Stimulated activated CD8-positive, alpha-beta memory T cell treated with anti-CD3 and anti-CD28 coated beads, Interleukin-7, amount 100 ng/mL, for 4 hours (primary cell): Measurements from ENCODE around the gene VAV2.
A peak's percentile ranks its signal among the peaks of the same experiment; 100 is the strongest.

Source experiments
- DNase-seq, 2 donors: peaks; one replicate each; pipeline ENCODE4 v3.0.0-alpha.2; 2020; ENCODE audit warnings: low read depth in 2 of 2

The VAV2 gene

DNA sequence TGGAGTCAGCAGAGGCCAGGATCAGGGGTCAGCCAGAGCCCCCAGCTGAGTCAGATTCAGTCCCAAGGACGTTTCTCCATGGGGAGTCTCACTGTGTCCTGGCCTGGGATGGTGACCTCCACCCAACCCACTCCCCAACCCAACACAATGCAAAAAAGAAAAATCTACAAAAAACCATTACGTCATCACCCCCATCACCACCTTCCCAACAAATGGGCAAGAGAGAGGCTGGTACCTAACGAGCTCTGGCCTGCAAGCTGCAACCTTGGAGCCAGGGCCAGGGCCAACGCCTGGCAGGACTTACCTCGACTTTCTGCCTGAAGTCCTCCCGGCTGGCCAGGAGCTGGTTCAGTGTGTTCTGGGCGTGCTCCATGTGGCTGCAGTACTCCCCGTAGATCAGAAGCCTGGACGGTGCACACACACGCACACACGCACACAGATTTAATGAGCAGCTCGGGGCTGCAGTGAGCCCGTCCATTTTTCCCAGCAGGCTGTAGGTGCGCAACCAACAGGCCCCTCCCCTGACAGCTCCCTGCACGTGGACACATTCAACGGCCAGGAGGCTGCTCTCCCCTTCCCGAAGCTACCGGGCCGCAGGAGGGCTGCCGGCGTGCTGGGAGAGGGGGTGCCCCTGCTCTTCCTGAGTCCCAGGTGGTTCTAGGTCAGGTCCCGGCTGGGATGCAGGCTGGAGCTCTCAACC lies 194.6 kb downstream of the VAV2 start:
- no peak for DNase-seq

DNA sequence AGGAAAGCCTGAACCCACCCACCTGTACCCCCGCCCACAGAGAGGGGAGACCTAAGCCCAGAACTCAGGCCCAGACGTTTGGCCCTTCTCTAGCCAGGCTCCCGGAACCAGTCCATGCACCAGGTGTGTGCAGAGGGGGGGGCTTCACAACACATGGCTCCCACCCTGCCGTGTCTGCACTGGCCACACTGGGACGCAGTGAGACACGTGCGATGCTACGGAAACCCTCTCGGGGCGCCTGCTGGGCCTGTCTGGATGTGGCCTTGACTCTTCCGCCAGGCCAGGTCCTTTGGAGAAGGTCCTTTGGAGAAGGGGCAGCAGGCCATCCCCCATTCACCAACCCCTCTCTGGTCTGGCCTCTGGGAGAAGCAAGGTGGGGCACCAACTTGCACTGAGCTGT lies 195.6 kb downstream of the VAV2 start:
- DNase-seq: no peak

DNA sequence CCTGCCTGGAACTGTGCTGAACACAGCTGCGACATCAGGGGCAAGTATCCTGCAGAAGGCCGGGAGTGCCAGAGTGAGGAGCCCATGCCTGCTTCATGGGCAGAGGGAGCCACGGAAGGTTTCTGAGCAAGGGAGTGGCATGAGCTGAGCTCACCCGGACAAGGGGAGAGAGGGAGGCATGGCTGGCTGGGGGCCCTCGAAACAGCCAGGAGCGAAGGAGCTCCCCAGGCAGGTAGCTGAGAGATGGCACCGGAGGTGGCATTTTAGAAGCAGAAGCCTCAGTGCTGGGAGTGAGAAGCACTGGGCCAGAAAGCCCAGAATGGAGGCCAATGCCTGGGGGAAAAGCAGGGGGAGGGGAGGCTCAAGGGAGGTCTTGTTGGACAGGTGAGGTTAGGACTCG lies 197.1 kb downstream of the VAV2 start:
- DNase-seq: no peak

GRCh38 chr9:133794016-133794760 lies 197.9 kb downstream of the VAV2 start:
- DNase-seq: no peak

GRCh38 chr9:133793471-133793870 lies 198.7 kb downstream of the VAV2 start:
- no peak for DNase-seq

GRCh38 chr9:133792721-133793470 lies 199.2 kb downstream of the VAV2 start:
- DNase-seq: peak; percentile 8 to 18

DNA sequence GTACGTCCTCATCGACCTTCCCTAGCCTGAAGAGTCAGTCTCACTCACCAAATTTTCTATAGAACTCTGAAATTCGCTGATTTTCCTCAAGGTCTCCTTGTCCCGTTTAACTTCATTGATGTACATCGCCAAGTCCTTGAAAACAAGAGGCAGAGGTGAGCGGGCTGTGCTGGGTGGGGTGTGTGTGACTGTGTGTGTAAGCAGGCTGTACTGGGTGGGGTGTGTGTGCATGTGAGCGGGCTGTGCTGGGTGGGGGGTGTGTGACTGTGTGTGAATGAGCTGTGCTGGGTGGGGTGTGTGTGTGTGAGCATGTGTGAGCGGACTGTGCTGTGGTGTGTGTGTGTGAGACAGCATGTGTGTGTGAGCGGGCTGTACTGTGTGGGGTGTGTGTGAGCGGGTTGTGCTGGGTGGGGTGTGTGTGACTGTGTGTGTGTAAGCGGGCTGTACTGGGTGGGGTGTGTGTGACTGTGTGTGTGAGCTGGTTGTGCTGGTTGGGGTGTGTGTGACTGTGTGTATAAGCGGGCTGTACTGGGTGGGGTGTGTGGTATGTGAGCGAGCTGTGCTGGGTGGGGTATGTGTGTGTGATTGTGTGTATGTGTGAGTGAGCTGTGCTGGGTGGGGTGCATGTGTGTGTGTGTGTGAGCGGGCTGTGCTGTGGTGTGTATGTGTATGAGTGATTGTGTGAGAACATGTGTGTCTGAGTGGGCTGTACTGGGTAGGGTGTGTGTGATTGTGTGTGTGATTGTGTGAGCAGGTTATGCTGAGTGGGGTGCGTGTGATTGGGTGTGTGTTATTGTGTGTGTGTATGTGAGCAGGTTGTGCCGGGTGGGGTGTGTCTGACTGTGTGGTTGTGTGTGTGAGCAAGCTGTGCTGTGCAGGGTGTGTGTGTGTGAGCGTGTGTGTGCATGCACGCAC lies 200.1 kb downstream of the VAV2 start:
- no peak for DNase-seq

- no peak for DNase-seq
Measured at GRCh38 chr9:133791069-133791468, 201.1 kb downstream of the VAV2 start.

GRCh38 chr9:133789778-133790177 lies 202.3 kb downstream of the VAV2 start:
- DNase-seq: no peak

DNA sequence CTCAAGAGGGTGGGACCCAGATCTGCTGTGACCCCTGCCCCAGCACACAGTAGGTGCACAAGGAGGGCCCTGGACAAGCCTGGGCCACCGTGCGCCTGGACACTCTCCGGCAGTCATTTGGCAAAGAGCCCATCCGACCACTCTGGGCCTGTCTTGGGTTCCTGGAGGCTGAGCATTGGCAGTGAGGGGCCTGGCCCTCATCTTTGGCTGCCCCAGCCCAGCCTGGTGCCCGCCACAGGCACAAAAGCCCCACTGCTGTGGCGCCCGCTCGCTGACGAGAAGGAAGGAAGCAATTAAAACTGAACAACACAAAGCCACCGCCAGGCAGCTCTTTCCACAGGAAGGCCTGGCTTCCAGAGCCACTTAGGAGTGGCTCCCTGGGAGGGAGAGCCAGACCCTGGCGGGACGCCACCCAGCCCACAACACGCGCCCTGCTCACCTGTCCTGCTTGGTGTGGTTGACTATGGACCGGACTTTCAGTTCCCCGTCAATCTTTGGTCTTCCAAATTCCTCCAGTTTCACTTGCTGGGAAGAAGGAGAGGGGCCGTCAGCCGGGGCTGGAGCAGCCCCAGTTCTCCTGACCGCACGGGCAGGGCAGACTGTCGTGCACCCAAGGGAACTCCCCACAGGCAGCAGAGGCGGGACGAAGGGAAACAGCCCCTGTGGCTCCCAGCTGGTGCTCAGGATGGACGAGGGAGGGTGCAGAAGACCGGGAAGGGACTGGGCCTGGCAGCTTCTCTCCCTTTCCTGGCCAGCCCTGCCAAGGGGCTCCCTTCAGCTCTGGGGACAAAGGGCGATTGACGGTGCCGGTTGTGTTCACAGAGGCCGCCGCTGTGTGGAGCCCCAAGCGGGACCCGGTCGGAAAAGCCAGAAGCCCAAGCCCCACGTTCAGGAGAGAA lies 203.1 kb downstream of the VAV2 start:
- DNase-seq: no peak

- DNase-seq: no peak
Measured at GRCh38 chr9:133788045-133788818, 203.9 kb downstream of the VAV2 start.

DNA sequence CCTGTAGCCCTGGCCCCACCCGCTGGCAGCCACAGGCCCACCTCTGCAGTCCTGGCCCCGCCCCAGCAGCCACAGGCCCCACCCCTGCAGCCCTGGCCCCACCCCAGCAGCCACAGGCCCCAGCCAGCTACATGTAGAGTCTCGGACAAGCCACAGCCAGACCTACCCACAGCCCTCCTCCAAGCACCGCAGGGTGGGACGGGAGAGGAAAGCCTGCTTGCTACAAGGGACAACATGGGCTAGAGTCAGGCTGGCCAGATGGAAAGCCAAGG lies 204.4 kb downstream of the VAV2 start:
- no peak for DNase-seq

DNA sequence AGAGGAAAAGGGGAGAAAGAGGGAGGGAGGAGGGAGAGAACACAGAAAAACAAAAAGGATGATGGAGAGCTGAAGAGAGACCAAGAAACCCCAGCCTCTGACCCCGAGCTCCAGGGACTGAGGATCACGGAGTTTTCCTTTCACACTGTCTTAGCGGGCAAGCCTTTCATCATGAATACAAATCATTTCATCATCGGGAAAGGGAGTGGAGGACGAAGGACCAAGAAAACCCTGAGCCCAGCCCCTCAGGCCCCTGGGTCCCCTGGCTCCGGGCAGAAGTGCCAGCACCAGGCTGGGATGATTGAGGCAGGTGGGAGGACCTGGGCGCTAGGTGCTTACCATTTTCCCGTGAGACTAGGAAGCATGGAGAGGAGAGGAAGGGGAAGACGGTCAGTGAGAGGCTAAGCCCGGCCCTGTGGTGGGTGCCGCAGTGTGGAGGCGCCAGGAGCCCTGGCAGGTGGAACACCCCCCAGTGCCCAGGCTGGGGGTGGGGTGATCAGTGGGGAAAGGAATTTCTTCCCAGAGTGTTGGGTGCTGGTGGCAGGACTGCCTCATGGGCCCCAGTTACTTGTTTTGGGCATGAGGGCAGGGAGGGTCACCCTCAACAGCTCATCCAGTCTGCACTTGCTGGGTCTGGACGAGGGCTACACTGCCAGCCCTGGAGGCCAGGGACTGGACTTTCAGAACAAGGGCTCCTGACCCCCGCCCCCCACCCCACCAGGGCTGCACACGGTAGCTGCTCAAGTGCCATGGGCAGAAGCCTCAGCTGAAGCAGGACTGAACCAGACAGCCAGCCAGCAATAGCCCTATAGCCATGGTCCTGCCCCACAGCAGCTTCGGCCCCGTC lies 205.0 kb downstream of the VAV2 start:
- no peak for DNase-seq

GRCh38 chr9:133786371-133786753 lies 205.8 kb downstream of the VAV2 start:
- no peak for DNase-seq

GRCh38 chr9:133785753-133786370 lies 206.3 kb downstream of the VAV2 start:
- no peak for DNase-seq

DNA sequence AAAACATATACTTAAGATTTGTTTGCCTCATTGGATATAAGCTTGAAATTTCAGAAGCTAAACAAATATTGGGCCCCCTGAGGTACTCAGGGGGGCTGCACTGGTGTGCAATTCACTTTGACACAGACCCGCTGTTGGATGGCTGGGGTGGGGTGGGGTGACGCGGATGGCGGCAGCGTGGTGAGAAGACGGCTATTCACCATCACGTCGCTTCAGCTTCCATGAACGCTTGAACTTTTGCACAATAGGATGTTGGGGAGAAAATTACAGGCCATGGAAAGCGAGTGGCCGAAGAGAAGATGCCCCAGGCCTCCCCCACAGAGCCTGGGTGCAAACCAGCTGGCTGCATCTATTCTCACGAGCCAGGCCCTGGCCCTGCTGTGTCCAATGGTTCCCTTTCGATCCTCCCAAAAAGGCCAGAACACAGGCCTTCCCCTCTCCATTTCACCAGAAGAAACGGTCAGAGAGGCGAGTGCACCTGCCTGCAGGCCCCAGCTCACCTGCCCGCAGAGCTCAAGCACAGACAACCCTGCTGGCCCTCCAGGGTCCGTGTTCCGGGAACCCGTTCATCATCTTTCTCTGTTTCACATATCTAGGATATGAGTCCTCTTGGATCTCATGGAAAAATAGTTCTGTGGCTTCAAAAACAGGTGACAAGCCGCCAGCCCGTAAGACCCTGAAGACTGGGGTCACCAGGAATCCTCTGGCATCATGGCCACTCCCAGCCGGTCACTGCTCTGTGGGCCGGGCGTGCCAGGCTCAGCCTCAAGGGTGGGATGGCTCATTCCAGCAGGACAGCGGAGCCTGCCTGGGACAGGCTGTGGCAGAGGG lies 207.2 kb downstream of the VAV2 start:
- DNase-seq: no peak

- DNase-seq: no peak
Measured at GRCh38 chr9:133783331-133783731, 208.8 kb downstream of the VAV2 start.
